Stimulated activated CD4-positive, alpha-beta T cell treated with anti-CD3 and anti-CD28 coated beads, Interleukin-2, amount 100 ng/mL, for 4 hours (primary cell): ENCODE measurements around the gene RECK.
"Not testable (repeated sequence)": the region's sequence is repeated elsewhere in the genome, so short reads cannot be mapped to it uniquely, and the experiment has no call there.

Experiments used
- DNase-seq: peaks from one replicate; pipeline ENCODE4 v3.0.0-alpha.2; 2020; ENCODE audit warnings: low read depth

RECK gene

GRCh38 chr9:36036780-36037548, at the start of gene RECK:
TSS of gene RECK (plus strand) at chr9:36036913. CDS start at chr9:36036999, 86 bp downstream.
- peak; percentile 83 for DNase-seq

- no peak for DNase-seq
These were observed 46.6 kb upstream of the RECK start for GRCh38 chr9:35990155-35990554.

GRCh38 chr9:35993136-35993535, 43.6 kb upstream of the RECK start:
- not testable (repeated sequence) for DNase-seq

- no peak for DNase-seq
These were observed 42.6 kb upstream of the RECK start for GRCh38 chr9:35993976-35994720.

- DNase-seq, result no peak
These were observed 41.8 kb upstream of the RECK start for GRCh38 chr9:35994959-35995358.

GRCh38 chr9:35996358-35996970, 40.2 kb upstream of the RECK start:
- DNase-seq, result no peak

GRCh38 chr9:35997016-35997415, 39.7 kb upstream of the RECK start:
- DNase-seq, result not testable (repeated sequence)

- DNase-seq, result no peak
These were observed 38.4 kb upstream of the RECK start for GRCh38 chr9:35998333-35998732.

- no peak for DNase-seq
These were observed 30.8 kb upstream of the RECK start for GRCh38 chr9:36005891-36006290.

GRCh38 chr9:36006549-36007315, 30.0 kb upstream of the RECK start:
- no peak for DNase-seq

GRCh38 chr9:36007316-36007708, 29.4 kb upstream of the RECK start:
- no peak for DNase-seq

GRCh38 chr9:36007852-36008251, 28.9 kb upstream of the RECK start:
- DNase-seq, result no peak

- DNase-seq, result peak; percentile 48
These were observed 27.9 kb upstream of the RECK start for GRCh38 chr9:36008774-36009300.

- no peak for DNase-seq
These were observed 25.3 kb upstream of the RECK start for GRCh38 chr9:36011379-36011778.

GRCh38 chr9:36017278-36017677, 19.4 kb upstream of the RECK start:
- no peak for DNase-seq

GRCh38 chr9:36018129-36018528, 18.6 kb upstream of the RECK start:
- DNase-seq, result no peak

- no peak for DNase-seq
These were observed 17.6 kb upstream of the RECK start for GRCh38 chr9:36018891-36019720.

GRCh38 chr9:36021968-36022367, 14.7 kb upstream of the RECK start:
- DNase-seq, result no peak

GRCh38 chr9:36023260-36024048, 13.3 kb upstream of the RECK start:
- peak; percentile 48 for DNase-seq

GRCh38 chr9:36025746-36026145, 11.0 kb upstream of the RECK start:
- no peak for DNase-seq
